ENCODE measurements around the gene DUXB. TPM values are rescaled to one million over a fixed set of nuclear protein-coding genes. Genes with fewer than 3 reads are reported as not detected.

Gene DUXB
- polyA plus RNA-seq, 1 donor (not counting 4 experiments of a cell fraction or from before 2014, with no cell fraction given): not detected

DNA sequence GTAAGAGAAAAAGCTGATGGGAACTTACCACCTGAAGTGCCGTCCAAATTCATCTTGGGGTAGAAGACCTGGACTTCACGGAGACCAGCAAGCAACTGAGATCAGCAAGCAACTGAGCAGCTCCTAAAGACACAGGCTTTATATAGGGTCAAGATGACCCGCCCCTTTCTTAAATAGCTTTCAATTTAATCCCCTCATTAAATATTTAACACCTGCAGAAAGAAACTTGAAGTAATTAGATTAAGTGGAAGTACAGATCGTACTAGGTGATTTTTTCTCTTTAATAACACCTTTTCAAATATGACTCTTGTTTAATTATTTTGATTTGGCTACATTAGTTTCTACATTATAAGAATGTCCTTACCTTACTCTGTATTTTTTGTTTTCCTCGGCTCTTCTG, 25.1 kb upstream of the DUXB start, which contains the start of gene CPHXL:
Gene CPHXL, minus strand, starts transcription at position 101 of the 400 bp plus-strand sequence. Its CDS starts 48 bp downstream, at position 53.
- no peaks in the 10 kb centered on the region for H3K79me2 ChIP-seq (ENCODE audit: control insufficient read depth, insufficient read depth, low read length)
- H2AFZ ChIP-seq (ENCODE audit: control insufficient read depth, low read length): no peak within 1 kb of the TSS
- no peak within 1 kb of the TSS for H3K27ac ChIP-seq (ENCODE audit: control insufficient read depth, insufficient read depth, low read length)
- no peak within 1 kb of the TSS for H3K4me2 ChIP-seq (ENCODE audit: control insufficient read depth, extremely low read depth, insufficient read depth, low read depth, low read length)
- no peaks in the 10 kb centered on the region for H3K9me1 ChIP-seq (ENCODE audit: control insufficient read depth, extremely low read depth, insufficient read depth, low read length)
- no peak for FAIRE-seq
- H3K4me3 ChIP-seq (ENCODE audit: control insufficient read depth in 2 of 3, extremely low read depth in 1 of 3, insufficient read depth in 2 of 3, low read depth in 1 of 3, low read length in 3 of 3): no peak within 1 kb of the TSS
- H3K4me1 ChIP-seq (ENCODE audit: control insufficient read depth, extremely low read depth, insufficient read depth, low read length): no peaks in the 10 kb centered on the region
- TF ChIP-seq, protein P1, sequence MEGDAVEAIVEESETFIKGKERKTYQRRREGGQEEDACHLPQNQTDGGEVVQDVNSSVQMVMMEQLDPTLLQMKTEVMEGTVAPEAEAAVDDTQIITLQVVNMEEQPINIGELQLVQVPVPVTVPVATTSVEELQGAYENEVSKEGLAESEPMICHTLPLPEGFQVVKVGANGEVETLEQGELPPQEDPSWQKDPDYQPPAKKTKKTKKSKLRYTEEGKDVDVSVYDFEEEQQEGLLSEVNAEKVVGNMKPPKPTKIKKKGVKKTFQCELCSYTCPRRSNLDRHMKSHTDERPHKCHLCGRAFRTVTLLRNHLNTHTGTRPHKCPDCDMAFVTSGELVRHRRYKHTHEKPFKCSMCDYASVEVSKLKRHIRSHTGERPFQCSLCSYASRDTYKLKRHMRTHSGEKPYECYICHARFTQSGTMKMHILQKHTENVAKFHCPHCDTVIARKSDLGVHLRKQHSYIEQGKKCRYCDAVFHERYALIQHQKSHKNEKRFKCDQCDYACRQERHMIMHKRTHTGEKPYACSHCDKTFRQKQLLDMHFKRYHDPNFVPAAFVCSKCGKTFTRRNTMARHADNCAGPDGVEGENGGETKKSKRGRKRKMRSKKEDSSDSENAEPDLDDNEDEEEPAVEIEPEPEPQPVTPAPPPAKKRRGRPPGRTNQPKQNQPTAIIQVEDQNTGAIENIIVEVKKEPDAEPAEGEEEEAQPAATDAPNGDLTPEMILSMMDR (optimal IDR thresholded peaks at IDR 0.05 in 1 of 3, IDR thresholded peaks at IDR 0.05 in 1 of 3, conservative IDR thresholded peaks at IDR 0.05 in 1 of 3; ENCODE audit: extremely low read depth in 1 of 3, insufficient read depth in 2 of 3, low read length in 3 of 3): no peak
- no peak for TF ChIP-seq EZH2 (IDR thresholded peaks at IDR 0.05; ENCODE audit: low read length)
- dilution Hi-C loops (cut with MboI; ENCODE audit: extremely low pct_ligation_motif_present, low sequenced_read_pairs): no loop called here
- H4K20me1 ChIP-seq (ENCODE audit: control insufficient read depth, extremely low read depth, insufficient read depth, low read length): no peaks in the 10 kb centered on the region
- no peaks in the 10 kb centered on the region for H3K27me3 ChIP-seq (ENCODE audit: control insufficient read depth, extremely low read depth, insufficient read depth, low read length)
- no peaks in the 10 kb centered on the region for H3K9me3 ChIP-seq (ENCODE audit: control insufficient read depth, low read depth, low read length)
- no peak within 1 kb of the TSS for H3K9ac ChIP-seq (ENCODE audit: control insufficient read depth, extremely low read depth, insufficient read depth, low read length)
- no peaks in the 10 kb centered on the region for H3K36me3 ChIP-seq (ENCODE audit: control insufficient read depth in 2 of 2, extremely low read depth in 1 of 2, insufficient read depth in 2 of 2, low read length in 2 of 2)
- DNase-seq (ENCODE audit: low read depth, low spot score): no peak

DNA sequence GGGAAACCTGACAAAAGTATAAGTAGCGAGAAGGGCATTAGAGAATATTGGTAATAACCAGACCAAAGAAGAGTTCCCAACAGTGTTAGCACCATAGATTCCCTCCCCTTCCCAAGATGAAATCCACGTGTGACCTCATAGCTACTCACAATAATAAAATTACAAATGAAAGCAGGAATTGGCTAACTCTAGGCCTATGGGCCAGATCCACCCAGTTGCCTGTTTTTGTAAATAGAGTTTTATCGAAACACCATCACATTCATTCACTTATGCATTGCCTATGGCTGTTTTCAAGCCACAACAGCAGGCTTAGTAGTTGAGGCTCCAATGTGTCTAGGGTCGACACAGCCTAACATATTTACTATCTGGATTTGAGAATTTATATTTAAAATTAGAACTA, 17.2 kb upstream of the DUXB start:
- Histone ChIP-seq H4K20me1 (ENCODE audit: control insufficient read depth, extremely low read depth, insufficient read depth, low read length) (no peaks in the 10 kb centered on the region), H3K9ac (ENCODE audit: control insufficient read depth, extremely low read depth, insufficient read depth, low read length) (no peak overlapping the region), H3K27ac (ENCODE audit: control insufficient read depth, insufficient read depth, low read length) (no peak overlapping the region), H3K4me2 (ENCODE audit: control insufficient read depth, extremely low read depth, insufficient read depth, low read depth, low read length) (no peak overlapping the region), H2AFZ (ENCODE audit: control insufficient read depth, low read length) (no peak overlapping the region), H3K79me2 (ENCODE audit: control insufficient read depth, insufficient read depth, low read length) (no peaks in the 10 kb centered on the region), H3K4me3 (ENCODE audit: control insufficient read depth in 2 of 3, extremely low read depth in 1 of 3, insufficient read depth in 2 of 3, low read depth in 1 of 3, low read length in 3 of 3) (no peak overlapping the region), H3K9me3 (ENCODE audit: control insufficient read depth, low read depth, low read length) (no peaks in the 10 kb centered on the region), H3K4me1 (ENCODE audit: control insufficient read depth, extremely low read depth, insufficient read depth, low read length) (no peaks in the 10 kb centered on the region), H3K36me3 (ENCODE audit: control insufficient read depth in 2 of 2, extremely low read depth in 1 of 2, insufficient read depth in 2 of 2, low read length in 2 of 2) (no peaks in the 10 kb centered on the region), H3K9me1 (ENCODE audit: control insufficient read depth, extremely low read depth, insufficient read depth, low read length) (no peaks in the 10 kb centered on the region), H3K27me3 (ENCODE audit: control insufficient read depth, extremely low read depth, insufficient read depth, low read length) (no peaks in the 10 kb centered on the region)
- FAIRE-seq (no peak), DNase-seq (ENCODE audit: low read depth, low spot score) (no peak)
- dilution Hi-C loops (cut with MboI; ENCODE audit: extremely low pct_ligation_motif_present, low sequenced_read_pairs): no loop called here
- TF ChIP-seq EZH2 (IDR thresholded peaks at IDR 0.05; ENCODE audit: low read length): no peak
- TF ChIP-seq, protein P1 (optimal IDR thresholded peaks at IDR 0.05 in 1 of 3, IDR thresholded peaks at IDR 0.05 in 1 of 3, conservative IDR thresholded peaks at IDR 0.05 in 1 of 3; ENCODE audit: extremely low read depth in 1 of 3, insufficient read depth in 2 of 3, low read length in 3 of 3): no peak
